SHP77 (cell line): Measurements from ENCODE around the gene CCDC136.

ENCODE experiments used
- DNase-seq, 2 experiments: peaks; one replicate each; lab custom pipeline; 2025; lab: John Stamatoyannopoulos, UW

Gene CCDC136

DNA sequence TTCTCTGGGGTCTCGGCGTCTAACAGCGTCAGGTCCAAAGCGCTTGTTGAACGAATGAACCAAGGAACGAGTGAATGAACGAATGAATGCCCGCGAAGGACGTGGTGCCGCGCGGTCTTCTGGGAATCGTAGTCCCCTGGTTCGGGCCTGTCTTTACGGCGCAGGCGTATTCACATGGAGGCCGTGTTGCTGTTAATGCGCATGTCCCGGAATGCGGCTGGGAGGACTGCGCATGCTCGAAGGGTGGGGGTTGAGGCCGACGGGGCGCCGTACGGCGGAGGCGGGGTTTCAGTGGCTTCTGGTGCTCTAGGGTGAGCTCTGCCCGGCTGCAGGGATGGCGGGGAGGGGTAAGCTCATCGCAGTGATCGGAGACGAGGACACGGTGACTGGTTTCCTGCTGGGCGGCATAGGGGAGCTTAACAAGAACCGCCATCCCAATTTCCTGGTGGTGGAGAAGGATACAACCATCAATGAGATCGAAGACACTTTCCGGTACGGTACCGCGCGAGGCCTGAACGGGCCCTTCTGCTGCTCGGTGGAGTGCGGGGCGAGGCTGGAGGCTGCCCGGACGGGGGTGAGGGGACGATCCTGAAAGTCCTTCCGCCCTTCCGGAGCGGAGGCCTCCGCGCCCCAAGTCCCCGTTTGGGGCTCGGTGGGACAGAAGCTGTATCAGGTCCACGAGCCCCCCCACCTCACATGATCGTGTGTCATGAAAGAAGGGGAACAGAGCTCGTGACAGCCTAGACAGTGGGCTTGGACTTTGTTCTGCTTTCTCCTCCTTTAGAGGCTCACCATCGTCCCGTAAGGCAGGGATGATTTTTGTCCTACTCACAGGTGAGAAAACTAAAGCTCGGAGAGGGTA, 71.0 kb downstream of the CCDC136 start, which contains the start of gene ATP6V1F:
ATP6V1F (plus strand) TSS at position 286 of the 862 bp plus-strand sequence; CDS start at position 335, 49 bp downstream.
- peak; percentile 95 for DNase-seq

DNA sequence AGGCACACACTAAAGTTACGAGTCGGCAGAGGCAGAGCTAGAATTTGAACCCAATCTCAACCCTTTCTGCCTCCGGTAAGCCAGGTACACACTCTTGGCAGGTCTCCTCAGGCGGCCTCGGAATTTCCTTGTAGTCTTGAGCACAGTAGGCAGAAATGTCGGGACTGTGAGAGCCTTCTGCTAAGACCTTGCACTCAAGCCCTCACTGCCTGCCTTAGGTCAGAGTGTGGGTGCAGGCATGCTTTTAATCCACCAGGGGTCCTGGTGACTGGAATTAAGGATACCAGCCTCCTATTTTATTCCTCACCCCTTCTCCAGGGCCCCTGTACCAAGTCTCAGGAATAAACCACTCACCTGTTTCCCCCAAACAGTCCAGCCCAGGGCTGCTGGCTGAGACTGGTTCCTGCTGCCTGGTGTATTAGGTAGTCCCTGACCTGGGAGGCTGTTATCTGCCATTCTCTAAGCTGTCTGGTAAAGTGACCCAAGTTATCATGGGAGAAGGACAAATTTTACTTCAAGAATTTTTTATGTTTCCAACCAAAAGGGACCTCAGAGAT, 71.7 kb downstream of the CCDC136 start:
- peak; percentile 27 to 55 for DNase-seq

DNA sequence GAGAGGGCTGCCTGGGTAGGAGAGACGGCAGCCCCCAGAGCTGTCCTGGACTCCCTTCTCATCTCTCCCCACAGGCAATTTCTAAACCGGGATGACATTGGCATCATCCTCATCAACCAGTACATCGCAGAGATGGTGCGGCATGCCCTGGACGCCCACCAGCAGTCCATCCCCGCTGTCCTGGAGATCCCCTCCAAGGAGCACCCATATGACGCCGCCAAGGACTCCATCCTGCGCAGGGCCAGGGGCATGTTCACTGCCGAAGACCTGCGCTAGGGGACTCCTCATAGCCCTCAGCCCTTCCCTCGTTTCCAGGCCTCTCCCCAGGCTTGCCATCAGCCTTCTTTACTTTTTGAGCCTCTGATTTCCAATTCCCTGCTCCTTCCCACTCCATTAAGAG, 73.5 kb downstream of the CCDC136 start:
- no peak for DNase-seq

DNA sequence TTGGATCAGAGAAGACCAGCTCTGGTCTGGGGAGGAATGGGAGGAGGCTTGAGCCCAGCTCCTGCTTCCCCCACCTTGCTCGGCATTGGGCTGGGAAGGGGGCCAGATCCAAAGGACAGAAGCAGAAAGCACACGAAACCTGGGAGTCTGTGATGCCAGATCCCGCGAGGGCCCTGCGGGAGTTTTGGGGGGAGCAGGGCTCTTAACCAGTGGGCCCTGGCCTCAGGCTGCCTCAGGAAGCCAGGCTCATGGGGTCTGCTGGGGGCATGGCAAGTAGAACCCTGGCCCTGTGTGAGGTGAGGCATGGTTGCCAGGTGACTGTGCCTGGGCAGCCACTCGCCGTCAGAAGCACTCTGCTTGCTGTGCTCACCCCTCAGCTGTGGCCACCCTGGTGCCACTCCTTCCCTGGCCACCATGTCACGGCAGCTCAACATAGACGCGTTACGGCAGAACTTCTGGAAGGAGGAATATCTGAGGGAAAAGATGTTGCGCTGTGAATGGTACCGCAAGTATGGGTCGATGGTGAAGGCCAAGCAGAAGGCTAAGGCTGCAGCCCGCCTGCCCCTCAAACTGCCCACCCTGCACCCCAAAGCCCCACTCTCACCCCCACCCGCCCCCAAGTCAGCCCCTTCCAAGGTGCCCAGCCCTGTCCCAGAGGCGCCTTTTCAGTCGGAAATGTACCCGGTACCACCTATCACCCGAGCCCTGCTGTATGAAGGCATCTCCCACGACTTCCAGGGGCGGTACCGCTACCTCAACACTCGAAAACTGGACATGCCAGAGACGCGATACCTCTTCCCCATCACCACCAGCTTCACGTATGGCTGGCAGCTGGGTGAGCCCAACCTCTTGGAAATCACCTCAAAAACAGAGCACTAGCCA, 74.5 kb downstream of the CCDC136 start:
- no peak for DNase-seq

DNA sequence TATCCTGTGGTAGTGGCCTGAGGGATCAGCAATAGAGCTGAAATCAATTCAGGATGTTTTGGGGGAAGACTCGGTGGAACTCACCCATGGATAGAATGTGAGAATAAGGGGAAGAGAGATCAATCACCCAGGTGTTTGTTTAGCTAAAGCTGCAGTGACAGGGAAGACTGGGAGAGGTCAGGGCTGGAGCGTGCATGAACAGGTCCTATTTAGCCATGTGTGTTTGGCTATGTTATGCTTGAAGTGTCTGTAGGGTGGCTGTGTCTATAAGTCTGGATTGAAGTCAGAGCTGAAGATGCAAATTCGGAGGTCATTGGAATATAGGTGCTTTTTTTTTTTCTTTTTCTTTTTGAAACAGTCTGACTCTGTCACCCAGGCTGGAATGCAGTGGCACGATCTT, 75.5 kb downstream of the CCDC136 start:
- no peak for DNase-seq

DNA sequence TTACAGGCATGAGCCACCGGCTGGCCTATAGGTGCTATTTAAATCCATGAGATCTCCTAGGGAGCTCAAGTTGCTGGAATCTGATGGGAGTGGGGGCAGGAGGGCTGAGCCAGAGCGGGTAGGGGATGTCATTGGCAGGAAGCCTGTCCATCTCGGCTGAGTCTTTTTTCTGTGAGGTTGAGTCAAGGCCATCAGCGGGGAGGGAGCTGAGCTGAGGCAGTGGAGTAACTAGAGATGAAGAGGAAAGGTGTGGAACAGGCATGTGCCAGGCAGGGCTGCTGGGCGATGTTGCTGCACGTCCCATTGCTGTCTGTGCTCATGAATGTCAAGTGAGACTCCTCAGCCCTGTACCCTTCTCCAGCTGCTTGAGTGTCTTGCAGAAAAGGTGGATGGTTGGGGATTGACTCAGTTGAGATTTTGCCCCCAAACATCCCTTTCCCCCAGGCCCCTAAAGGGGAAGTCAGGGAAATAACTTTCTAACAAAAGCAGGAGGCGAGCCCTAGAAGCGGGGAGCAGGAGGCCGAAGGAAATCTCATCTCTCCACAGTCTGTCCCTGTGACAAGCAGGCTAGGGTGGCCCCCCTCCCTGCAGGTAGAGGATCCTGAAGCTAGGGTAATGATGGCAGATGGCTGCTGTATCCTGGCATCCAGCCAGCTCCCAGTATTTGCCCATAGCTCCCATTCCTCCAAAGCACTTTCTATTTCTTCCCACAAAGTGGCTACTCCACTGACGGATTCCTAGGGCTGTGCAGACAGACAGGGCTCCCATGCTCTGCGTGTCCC, 76.3 kb downstream of the CCDC136 start:
- peak; percentile 71 to 72 for DNase-seq

DNA sequence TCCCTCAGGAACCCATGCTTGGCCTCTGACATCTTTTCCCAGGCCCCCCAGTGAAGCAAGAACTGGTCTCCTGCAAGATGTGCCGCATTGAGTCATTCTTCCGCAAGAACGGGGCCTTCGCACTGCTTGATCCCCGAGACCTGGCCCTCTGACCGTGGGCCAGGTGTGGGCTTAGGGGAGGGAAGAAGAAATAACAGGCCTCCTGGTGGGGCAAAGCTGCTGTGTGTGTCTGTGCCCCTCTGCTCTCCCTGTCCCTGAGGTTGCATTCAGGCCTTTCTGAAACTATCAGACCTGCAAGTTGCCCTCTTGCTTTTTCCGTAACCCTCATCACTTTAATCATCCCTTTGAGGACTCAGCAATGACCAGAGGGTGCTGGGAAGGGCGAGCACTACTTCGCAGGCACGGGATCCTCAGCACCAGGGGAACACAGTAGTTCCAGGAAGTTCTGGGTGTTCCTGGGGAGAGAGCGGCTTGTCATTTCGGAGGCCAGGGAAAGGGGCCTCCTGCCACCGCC, 76.9 kb downstream of the CCDC136 start:
- DNase-seq, result no peak

DNA sequence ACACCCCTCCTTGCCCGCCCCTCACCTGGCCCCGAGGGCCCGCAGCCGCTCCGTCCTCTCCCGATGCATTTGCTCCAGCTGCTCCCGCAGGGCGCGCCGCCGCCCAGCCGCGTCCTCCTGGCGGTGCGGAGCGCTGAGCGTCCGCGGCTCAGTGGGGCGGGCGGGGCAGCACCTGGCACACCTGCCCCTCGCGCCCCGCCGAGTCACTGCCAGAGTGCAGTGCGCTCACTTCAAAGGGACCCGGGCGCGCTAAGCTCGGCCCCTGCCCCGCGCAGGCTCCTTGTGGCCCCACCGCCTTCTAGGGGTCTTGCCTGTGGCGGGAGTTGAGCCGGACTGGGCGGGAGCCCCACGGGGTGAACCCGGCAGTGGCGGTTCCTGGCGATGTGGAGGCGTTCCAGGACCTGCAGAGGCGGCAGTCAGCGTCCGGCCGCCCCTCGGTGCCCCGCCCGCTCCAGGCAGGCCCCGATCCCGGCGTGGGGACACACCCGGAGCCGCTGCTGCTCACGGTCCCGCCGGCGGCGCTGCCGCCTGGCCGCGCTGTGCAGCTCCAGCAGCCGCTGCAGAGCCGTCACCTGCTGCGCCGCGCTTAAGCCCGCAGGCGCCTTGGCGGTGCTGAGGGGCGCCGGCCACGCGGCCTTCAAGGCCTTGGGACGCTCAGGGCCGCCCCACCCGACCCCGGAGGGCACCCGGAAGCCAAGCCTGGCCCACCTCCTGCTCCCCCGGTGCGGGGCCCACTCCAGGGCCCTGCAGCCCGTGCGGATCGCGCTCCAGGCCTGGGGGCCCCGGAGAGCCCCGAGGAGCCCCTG, 77.6 kb downstream of the CCDC136 start:
- DNase-seq, result peak in 1 of 2 experiments; percentile 59

DNA sequence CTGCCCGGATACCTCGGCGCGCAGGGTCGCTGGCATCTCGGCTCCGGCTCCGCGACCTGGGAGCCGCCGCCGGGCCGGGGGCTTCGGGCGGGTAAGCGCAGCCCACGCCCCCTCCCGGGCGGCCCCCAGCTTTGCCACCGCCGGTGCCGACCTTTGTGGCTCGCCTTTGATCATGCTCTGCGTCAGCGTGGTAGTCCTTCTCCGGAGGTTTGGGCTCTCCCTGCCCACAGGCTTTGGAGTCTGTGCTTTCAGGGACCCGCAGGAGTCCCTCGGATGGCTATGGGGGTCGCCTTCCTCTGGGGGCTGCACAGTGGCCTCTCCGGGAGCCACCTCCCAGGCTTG, 78.1 kb downstream of the CCDC136 start:
- no peak for DNase-seq

DNA sequence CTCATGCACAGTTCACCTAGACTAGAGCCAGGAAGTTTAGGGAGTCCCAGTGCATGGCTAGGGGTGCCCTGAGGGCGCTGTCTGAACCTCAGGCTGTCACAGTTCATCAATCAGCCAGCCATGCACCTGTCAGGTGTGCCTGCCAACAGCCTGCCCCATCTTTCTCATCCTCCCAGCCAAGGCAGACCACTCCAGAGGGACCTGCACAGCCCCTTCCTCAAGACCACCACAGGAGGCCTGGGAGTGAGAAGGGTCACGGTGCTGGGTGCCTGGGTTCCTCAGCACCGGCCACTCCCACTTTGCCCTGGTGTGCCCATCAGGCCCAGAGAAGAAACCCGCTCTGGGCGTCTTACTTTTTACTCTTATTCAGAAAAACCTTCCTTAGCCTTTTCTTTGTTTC, 79.3 kb downstream of the CCDC136 start:
- no peak for DNase-seq
